Measurements from ENCODE around the gene SPTLC1.
"Not testable (repeated sequence)": the region's sequence is repeated elsewhere in the genome, so short reads cannot be mapped to it uniquely, and the experiment has no call there.

SPTLC1 gene

GRCh38 chr9:92026206-92027002, 88.8 kb downstream of the SPTLC1 start:
- in situ Hi-C loops (cut with MboI; ENCODE audit: low pct_unique_long_range_greater_than_20kb, low sequenced_read_pairs, unreplicated experiment) = no loop called here
- no peak for DNase-seq (ENCODE audit: low spot score)
- no peak for TF ChIP-seq CTCF (IDR thresholded peaks at IDR 0.05; ENCODE audit: extremely low read depth, insufficient read depth, missing control alignments)

GRCh38 chr9:92021785-92022541, 93.2 kb downstream of the SPTLC1 start:
- DNase-seq (ENCODE audit: low spot score); in situ Hi-C loops (cut with MboI; ENCODE audit: low pct_unique_long_range_greater_than_20kb, low sequenced_read_pairs, unreplicated experiment): not testable (repeated sequence)

GRCh38 chr9:92019658-92020057, 95.6 kb downstream of the SPTLC1 start:
- in situ Hi-C loops (cut with MboI; ENCODE audit: low pct_unique_long_range_greater_than_20kb, low sequenced_read_pairs, unreplicated experiment) = no loop called here
- no peak for DNase-seq (ENCODE audit: low spot score)
- no peak for TF ChIP-seq CTCF (IDR thresholded peaks at IDR 0.05; ENCODE audit: extremely low read depth, insufficient read depth, missing control alignments)

GRCh38 chr9:92010705-92011536, 104.3 kb downstream of the SPTLC1 start:
- no peak for DNase-seq (ENCODE audit: low spot score)
- in situ Hi-C loops (cut with MboI; ENCODE audit: low pct_unique_long_range_greater_than_20kb, low sequenced_read_pairs, unreplicated experiment) = no loop called here
- TF ChIP-seq CTCF (IDR thresholded peaks at IDR 0.05; ENCODE audit: extremely low read depth, insufficient read depth, missing control alignments) = no peak

GRCh38 chr9:92010253-92010652, 105.0 kb downstream of the SPTLC1 start:
- in situ Hi-C loops (cut with MboI; ENCODE audit: low pct_unique_long_range_greater_than_20kb, low sequenced_read_pairs, unreplicated experiment); DNase-seq (ENCODE audit: low spot score): not testable (repeated sequence)

- no peak for DNase-seq (ENCODE audit: low spot score)
- no peak for TF ChIP-seq CTCF (IDR thresholded peaks at IDR 0.05; ENCODE audit: extremely low read depth, insufficient read depth, missing control alignments)
- in situ Hi-C loops (cut with MboI; ENCODE audit: low pct_unique_long_range_greater_than_20kb, low sequenced_read_pairs, unreplicated experiment) = no loop called here
Observed at GRCh38 chr9:92008041-92008440, 107.2 kb downstream of the SPTLC1 start.

- no peak for DNase-seq (ENCODE audit: low spot score)
- TF ChIP-seq CTCF (IDR thresholded peaks at IDR 0.05; ENCODE audit: extremely low read depth, insufficient read depth, missing control alignments) = no peak
- in situ Hi-C loops (cut with MboI; ENCODE audit: low pct_unique_long_range_greater_than_20kb, low sequenced_read_pairs, unreplicated experiment) = no loop called here
Observed at GRCh38 chr9:92004045-92004392, 111.2 kb downstream of the SPTLC1 start.
